Natural killer cell (primary cell): ENCODE data around the gene DMBT1. TPM values are rescaled to one million over a fixed set of nuclear protein-coding genes. Genes with fewer than 3 reads are reported as not detected.

ENCODE experiments used
- ATAC-seq, 3 donors: fragments of 150-1000 bp in 2 of 3; fragments of 200-7000 bp in 1 of 3; cut with Tn5 transposase; 1 replicate in 1 of 3; 2 replicates in 2 of 3; pipeline ENCODE4 v1.10.0; 2021; ENCODE audit warnings: mild to moderate bottlenecking in 2 of 3, moderate library complexity in 2 of 3
- DNase-seq, 2 donors: peaks; one replicate each; pipeline versions ENCODE4 v3.0.0 to v3.0.0-alpha.2; 2013 to 2021; ENCODE audit warnings: mixed read lengths in 1 of 2
- H3K27ac ChIP-seq: one replicate; pipeline ENCODE4 v1.5.1; 2013; ENCODE audit warnings: mild to moderate bottlenecking, low read length
- H3K27me3 ChIP-seq: one replicate; pipeline ENCODE4 v1.6.1; 2013; ENCODE audit warnings: low read length; ENCODE audit not compliant: control insufficient read depth, insufficient read depth
- H3K36me3 ChIP-seq: one replicate; pipeline ENCODE4 v1.6.1; 2013; ENCODE audit warnings: low read length; ENCODE audit not compliant: control insufficient read depth, insufficient read depth
- H3K4me1 ChIP-seq: one replicate; pipeline ENCODE4 v1.6.1; 2013; ENCODE audit warnings: low read length; ENCODE audit not compliant: control insufficient read depth, insufficient read depth
- H3K4me3 ChIP-seq: one replicate; pipeline ENCODE4 v1.5.1; 2013; ENCODE audit warnings: low read length
- H3K9me3 ChIP-seq: one replicate; pipeline ENCODE4 v1.6.1; 2013; ENCODE audit warnings: low read length; ENCODE audit not compliant: control insufficient read depth, insufficient read depth
- H3K27ac Mint-ChIP-seq, 2 donors: one replicate each; pipeline ENCODE4 v1.8.0; 2022; ENCODE audit warnings: mild to moderate bottlenecking in 2 of 2, mixed read lengths in 2 of 2, moderate library complexity in 1 of 2
- H3K27me3 Mint-ChIP-seq, 2 donors: one replicate each; pipeline ENCODE4 v1.8.0; 2022; ENCODE audit warnings: low read depth in 2 of 2, mixed read lengths in 2 of 2
- H3K36me3 Mint-ChIP-seq: one replicate; pipeline ENCODE4 v1.8.0; 2022; ENCODE audit warnings: mixed read lengths
- H3K4me1 Mint-ChIP-seq, 2 donors: one replicate each; pipeline ENCODE4 v1.8.0; 2022; ENCODE audit warnings: mixed read lengths in 2 of 2
- H3K4me3 Mint-ChIP-seq: one replicate; pipeline ENCODE4 v1.8.0; 2022; ENCODE audit warnings: mild to moderate bottlenecking, moderate library complexity, mixed read lengths
- H3K9me3 Mint-ChIP-seq, 2 donors: one replicate each; pipeline ENCODE4 v1.8.0; 2022; ENCODE audit warnings: mixed read lengths in 2 of 2
- CTCF ChIP-seq: fragments of 200-600 bp; IDR thresholded peaks from one replicate; pipeline ENCODE4 v1.8.0; 2022; ENCODE audit warnings: antibody characterized with exemption
- WGBS: methylation state at CpG from one replicate; pipeline ENCODE4 v1.1.7; 2013; ENCODE audit warnings: missing lambda C conversion rate; ENCODE audit not compliant: insufficient coverage; 5-methylcytosine and 5-hydroxymethylcytosine counted together
- intact Hi-C: fragments of 100-400 bp; cut with micrococcal nuclease; formaldehyde crosslinking; loops from one replicate; pipeline ENCODE4 v1.14.2; 2022
- total RNA-seq, 4 donors: library from RNA; stranded (reverse); fragments of 120-200 nt in 1 of 4; gene quantifications; one replicate each; pipeline versions ENCODE4 v1.2.3 to v1.2.4, GENCODE V29; 2013 to 2022

Gene DMBT1
- total RNA-seq, 3 donors from 2014 or later (not counting 1 experiment from before 2014, with no cell fraction given), result not detected

- WGBS, result 94% methylated on average over 7 of the region's 7 CpGs
- H3K4me3 ChIP-seq, result no peak overlapping the region
- DNase-seq, result no peak
- no peak overlapping the region for H3K27ac ChIP-seq
- no peak for ATAC-seq
- no peaks in the 10 kb centered on the region for H3K9me3 ChIP-seq
- H3K36me3 ChIP-seq, result no peaks in the 10 kb centered on the region
- no peak for TF ChIP-seq CTCF
- Mint-ChIP-seq H3K27ac (no peak overlapping the region), H3K4me1 (no peaks in the 10 kb centered on the region), H3K27me3 (peaks cover 13 to 16% of the 10 kb centered on the region in 2 donors), H3K4me3 (no peak overlapping the region), H3K36me3 (no peaks in the 10 kb centered on the region), H3K9me3 (no peaks in the 10 kb centered on the region)
- no peaks in the 10 kb centered on the region for H3K4me1 ChIP-seq
- H3K27me3 ChIP-seq, result no peaks in the 10 kb centered on the region
- intact Hi-C loops, result no loop called here
Observed at GRCh38 chr10:122636953-122637352, 76.4 kb downstream of the DMBT1 start.

- Mint-ChIP-seq H3K27me3 (peaks cover 12 to 16% of the 10 kb centered on the region in 2 donors), H3K36me3 (no peaks in the 10 kb centered on the region), H3K9me3 (no peaks in the 10 kb centered on the region), H3K27ac (no peak overlapping the region), H3K4me1 (no peaks in the 10 kb centered on the region), H3K4me3 (no peak overlapping the region)
- intact Hi-C loops, result no loop called here
- ATAC-seq (no peak), DNase-seq (no peak)
- no peak for TF ChIP-seq CTCF
- Histone ChIP-seq H3K4me3 (no peak overlapping the region), H3K9me3 (no peaks in the 10 kb centered on the region), H3K27ac (no peak overlapping the region), H3K27me3 (no peaks in the 10 kb centered on the region), H3K36me3 (no peaks in the 10 kb centered on the region), H3K4me1 (no peaks in the 10 kb centered on the region)
- WGBS, result 74% methylated on average over 2 of the region's 2 CpGs
Observed at GRCh38 chr10:122637376-122637775, 76.8 kb downstream of the DMBT1 start.

- intact Hi-C loops, result no loop called here
- no peak for DNase-seq
- ATAC-seq, result no peak
- no peak overlapping the region for H3K4me3 ChIP-seq
- no peaks in the 10 kb centered on the region for H3K27me3 ChIP-seq
- peaks cover 9 to 16% of the 10 kb centered on the region in 2 donors for H3K27me3 Mint-ChIP-seq
- H3K36me3 Mint-ChIP-seq, result no peaks in the 10 kb centered on the region
- no peak overlapping the region for H3K4me3 Mint-ChIP-seq
- TF ChIP-seq CTCF, result no peak
- H3K36me3 ChIP-seq, result no peaks in the 10 kb centered on the region
- H3K9me3 ChIP-seq, result no peaks in the 10 kb centered on the region
- no peaks in the 10 kb centered on the region for H3K4me1 ChIP-seq
- H3K9me3 Mint-ChIP-seq, result no peaks in the 10 kb centered on the region
- 74% methylated on average over 5 of the region's 6 CpGs for whole genome bisulfite sequencing
- no peaks in the 10 kb centered on the region for H3K4me1 Mint-ChIP-seq
- H3K27ac Mint-ChIP-seq, result no peak overlapping the region
- H3K27ac ChIP-seq, result no peak overlapping the region
Observed at GRCh38 chr10:122638106-122638505, 77.6 kb downstream of the DMBT1 start.

DNA sequence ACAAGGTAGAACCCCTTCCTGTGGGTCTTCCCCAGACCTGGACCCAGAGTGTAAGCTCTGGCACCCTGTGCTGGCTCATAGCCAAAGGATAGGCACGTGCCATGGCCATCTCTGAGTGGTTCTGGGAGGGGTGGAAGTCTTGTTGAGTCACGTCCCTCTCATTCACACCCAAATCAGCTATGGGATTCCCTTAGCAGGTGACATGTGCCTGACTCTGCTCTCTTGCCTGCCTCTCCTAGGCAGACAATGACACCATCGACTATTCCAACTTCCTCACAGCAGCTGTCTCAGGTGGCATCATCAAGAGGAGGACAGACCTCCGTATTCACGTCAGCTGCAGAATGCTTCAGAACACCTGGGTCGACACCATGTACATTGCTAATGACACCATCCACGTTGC, 79.2 kb downstream of the DMBT1 start:
- no peak for DNase-seq
- WGBS, result 86% methylated on average over 6 of the region's 7 CpGs
- H3K36me3 Mint-ChIP-seq, result no peaks in the 10 kb centered on the region
- H3K27me3 ChIP-seq, result no peaks in the 10 kb centered on the region
- H3K9me3 ChIP-seq, result no peaks in the 10 kb centered on the region
- H3K4me1 Mint-ChIP-seq, result no peaks in the 10 kb centered on the region
- no peaks in the 10 kb centered on the region for H3K36me3 ChIP-seq
- H3K4me3 ChIP-seq, result no peak overlapping the region
- no peak overlapping the region for H3K27ac ChIP-seq
- intact Hi-C loops, result no loop called here
- no peaks in the 10 kb centered on the region for H3K4me1 ChIP-seq
- ATAC-seq, result no peak
- no peak overlapping the region for H3K27ac Mint-ChIP-seq
- peaks cover 7 to 13% of the 10 kb centered on the region in 2 donors for H3K27me3 Mint-ChIP-seq
- H3K4me3 Mint-ChIP-seq, result no peak overlapping the region
- TF ChIP-seq CTCF, result no peak
- no peaks in the 10 kb centered on the region for H3K9me3 Mint-ChIP-seq
